ENCODE results near the gene PVALEF. TPM values are rescaled to one million over a fixed set of nuclear protein-coding genes. Genes with fewer than 3 reads are reported as not detected.

Gene PVALEF
- total and polyA plus RNA-seq, 2 of the 8 experiments (the other 6 are each of a cell fraction or from before 2014, with no cell fraction given): 0.03 TPM; not detected in 1

DNA sequence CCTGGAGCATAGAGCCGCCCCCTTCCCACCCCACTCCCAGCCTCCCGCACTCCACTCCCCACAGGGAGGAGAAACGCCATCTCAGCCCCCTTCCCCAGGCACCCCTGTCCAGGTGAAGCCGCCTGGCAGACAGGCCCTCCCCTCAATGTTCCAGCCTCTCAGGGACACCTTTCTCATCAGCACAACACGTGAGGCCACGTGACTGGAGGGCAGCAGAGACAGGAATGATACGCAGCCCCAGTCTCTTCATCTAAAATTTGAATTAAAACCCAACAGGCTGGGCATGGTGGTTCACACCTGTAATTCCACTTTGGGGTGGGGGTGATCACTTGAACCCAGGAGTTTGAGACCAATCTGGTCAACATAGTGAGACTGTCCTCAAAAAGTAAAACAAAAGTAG, 20.9 kb downstream of the PVALEF start:
- no peak overlapping the region for H3K14ac ChIP-seq (ENCODE audit: insufficient read length)
- ChIA-PET CTCF (ENCODE audit: partially characterized antibody) (interaction anchor here (1.2 to 1.9 kb wide), 2 partner anchors 14 to 65 kb away, joined by 4 to 6 read pairs; no protein-coding TSS in a partner anchor), POLR2A (ENCODE audit: partially characterized antibody) (interaction anchor here (0.5 to 1.6 kb wide), 3 partner anchors 18 to 1455 kb away, joined by 3 read pairs; no protein-coding TSS in a partner anchor)
- H2BK12ac ChIP-seq (ENCODE audit: low read depth, low read length): no peak overlapping the region
- H3K79me1 ChIP-seq (ENCODE audit: low read depth, low read length): no peaks in the 10 kb centered on the region
- H3K56ac ChIP-seq (replicated peaks; ENCODE audit: insufficient read length, low read depth, low read length): no peak overlapping the region
- no peak overlapping the region; a peak in 1 of 7 replicates for H3K9ac ChIP-seq (replicated peaks in 1 of 4; ENCODE audit: extremely low read depth in 1 of 4, low read depth in 3 of 4, low read length in 3 of 4)
- H3K9me3 ChIP-seq (ENCODE audit: insufficient read depth in 2 of 2, low read depth in 1 of 2, low read length in 1 of 2): no peaks in the 10 kb centered on the region; a peak in 1 of 4 replicates
- no peak overlapping the region for H2BK20ac ChIP-seq (ENCODE audit: low read length)
- H3K4ac ChIP-seq (replicated peaks; ENCODE audit: insufficient read length, low read depth, low read length): no peak overlapping the region
- H3K4me2 ChIP-seq (ENCODE audit: insufficient read depth in 1 of 2, low read depth in 2 of 2, low read length in 2 of 2): no peak overlapping the region
- peaks cover 0 to 7% (median 0%) of the 10 kb centered on the region in 4 experiments; a peak in 3 of 8 replicates for H3K36me3 ChIP-seq (ENCODE audit: control insufficient read depth in 2 of 4, insufficient read depth in 4 of 4, low read length in 3 of 4)
- no peak overlapping the region for H4K5ac ChIP-seq (ENCODE audit: insufficient read length, low read depth, low read length)
- TF ChIP-seq POLR2AphosphoS5 (IDR thresholded peaks at IDR 0.05; ENCODE audit: low read depth, low read length): no peak
- no peak overlapping the region for H2BK15ac ChIP-seq (ENCODE audit: low read length)
- no peak overlapping the region for H2AFZ ChIP-seq (ENCODE audit: low read length)
- H3K4me1 ChIP-seq (replicated peaks in 1 of 4; ENCODE audit: control insufficient read depth in 3 of 4, insufficient read depth in 4 of 4, low read length in 3 of 4): peaks cover 0 to 5% (median under 1%) of the 10 kb centered on the region in 4 experiments; a peak in 2 of 7 replicates
- H2AK5ac ChIP-seq (ENCODE audit: low read depth, low read length): no peak overlapping the region
- 87% methylated on average over 4 of the region's 7 CpGs; no CpG with 5 or more reads in 1 of the 2 experiments for WGBS, 2 experiments (ENCODE audit: extremely low coverage in 1 of 2, insufficient coverage in 1 of 2, insufficient read length in 1 of 2, insufficient replicate concordance in 2 of 2, low coverage in 1 of 2, low lambda C conversion rate in 2 of 2, missing lambda C conversion rate in 1 of 2)
- H3K79me2 ChIP-seq (ENCODE audit: control insufficient read depth in 1 of 2, insufficient read depth in 2 of 2, low read length in 2 of 2): no peaks in the 10 kb centered on the region
- H2BK120ac ChIP-seq (replicated peaks; ENCODE audit: low read depth, low read length): no peak overlapping the region
- peaks cover 0 to 3% of the 10 kb centered on the region in 2 experiments for H4K20me1 ChIP-seq (replicated peaks in 1 of 2; ENCODE audit: control insufficient read depth in 1 of 2, insufficient read depth in 2 of 2, low read length in 2 of 2)
- no peaks in the 10 kb centered on the region for H3K23me2 ChIP-seq (ENCODE audit: low read depth, low read length)
- FAIRE-seq (no peak), DNase-seq (ENCODE audit: low read depth in 1 of 2, low spot score in 2 of 2) (no peak)
- no peak overlapping the region for H3K27ac ChIP-seq (ENCODE audit: low read depth, low read length)
- H3K27me3 ChIP-seq (replicated peaks in 1 of 4; ENCODE audit: control insufficient read depth in 3 of 4, extremely low read depth in 1 of 4, insufficient read depth in 3 of 4, low read length in 3 of 4): no peaks in the 10 kb centered on the region
- H4K91ac ChIP-seq (replicated peaks; ENCODE audit: insufficient read length, low read length): no peak overlapping the region
- H3K18ac ChIP-seq (ENCODE audit: extremely low read depth, low read length): no peak overlapping the region
- H3K4me3 ChIP-seq (ENCODE audit: extremely low read depth in 1 of 4, insufficient read depth in 2 of 4, low read depth in 3 of 4, low read length in 4 of 4): no peak overlapping the region
- no peak overlapping the region for H3K23ac ChIP-seq (ENCODE audit: insufficient read length)
- no peak overlapping the region for H4K8ac ChIP-seq (ENCODE audit: extremely low read depth, insufficient read depth, low read length)
- H2BK5ac ChIP-seq (ENCODE audit: low read depth, low read length): no peak overlapping the region
